Karpas-422 (cell line): ENCODE data around the gene ASB6. TPM values are rescaled to one million over a fixed set of nuclear protein-coding genes. Genes with fewer than 3 reads are reported as not detected.
"Not testable (repeated sequence)": the region's sequence is repeated elsewhere in the genome, so short reads cannot be mapped to it uniquely, and the experiment has no call there.

Source experiments
- DNase-seq: peaks from one replicate; pipeline ENCODE4 v3.0.0-alpha.2; 2015
- H2AFZ ChIP-seq: fragments of 200-600 bp; sonication (generic); 2 replicates; pipeline ENCODE4 v1.6.1; 2014; ENCODE audit warnings: antibody characterized with exemption, low read length, mixed read lengths
- H3K27ac ChIP-seq: fragments of 200-600 bp; sonication (generic); 2 replicates; pipeline ENCODE4 v1.5.1; 2014; ENCODE audit warnings: mild to moderate bottlenecking, low read length, moderate library complexity
- H3K27me3 ChIP-seq: fragments of 200-600 bp; sonication (generic); 2 replicates; pipeline ENCODE4 v1.6.1; 2014; ENCODE audit warnings: low read length, mixed read lengths
- H3K36me3 ChIP-seq: fragments of 200-600 bp; sonication (generic); 2 replicates; pipeline ENCODE4 v1.6.1; 2014; ENCODE audit warnings: low read length, mixed read lengths; ENCODE audit not compliant: insufficient read depth
- H3K4me1 ChIP-seq: fragments of 200-600 bp; sonication (generic); 2 replicates; pipeline ENCODE4 v1.6.1; 2014; ENCODE audit warnings: mild to moderate bottlenecking, low read length, mixed read lengths
- H3K4me2 ChIP-seq: fragments of 200-600 bp; sonication (generic); 2 replicates; pipeline ENCODE4 v1.6.1; 2014; ENCODE audit warnings: low read length, low read depth, mild to moderate bottlenecking; ENCODE audit not compliant: poor library complexity, severe bottlenecking
- H3K4me3 ChIP-seq: fragments of 200-600 bp; sonication (generic); 2 replicates; pipeline ENCODE4 v1.5.1; 2014; ENCODE audit warnings: mild to moderate bottlenecking, antibody characterized with exemption, low read length, mixed read lengths
- H3K79me2 ChIP-seq: fragments of 200-600 bp; sonication (generic); 2 replicates; pipeline ENCODE4 v1.6.1; 2014; ENCODE audit warnings: mild to moderate bottlenecking, low read length, mixed read lengths
- H3K9ac ChIP-seq: fragments of 200-600 bp; sonication (generic); 2 replicates; pipeline ENCODE4 v1.6.0; 2014; ENCODE audit warnings: low read length
- H3K9me2 ChIP-seq: fragments of 200-600 bp; sonication (generic), shearing (Covaris generic); replicated peaks from 2 replicates; pipeline ENCODE4 v1.6.0; 2014; ENCODE audit warnings: mild to moderate bottlenecking, low read length, moderate library complexity; ENCODE audit not compliant: insufficient read depth
- H3K9me3 ChIP-seq: fragments of 300-700, 200-600 bp; sonication (generic); 2 replicates; pipeline ENCODE4 v1.6.1; 2014; ENCODE audit warnings: low read length, mixed read lengths
- H4K20me1 ChIP-seq: fragments of 200-600 bp; sonication (generic); 2 replicates; pipeline ENCODE4 v1.6.1; 2014; ENCODE audit warnings: mild to moderate bottlenecking, antibody characterized with exemption, low read length, low read depth; ENCODE audit not compliant: insufficient read depth
- total RNA-seq: library from RNA; depleted of rRNA; stranded (reverse); fragments of >200 nt; shearing (Covaris generic); gene quantifications from 2 replicates; pipeline ENCODE4 v1.2.3, GENCODE V29; 2014; ENCODE audit warnings: low replicate concordance

The ASB6 gene
- total RNA-seq, 1 experiment from 2014 or later = 10.6 TPM

DNA sequence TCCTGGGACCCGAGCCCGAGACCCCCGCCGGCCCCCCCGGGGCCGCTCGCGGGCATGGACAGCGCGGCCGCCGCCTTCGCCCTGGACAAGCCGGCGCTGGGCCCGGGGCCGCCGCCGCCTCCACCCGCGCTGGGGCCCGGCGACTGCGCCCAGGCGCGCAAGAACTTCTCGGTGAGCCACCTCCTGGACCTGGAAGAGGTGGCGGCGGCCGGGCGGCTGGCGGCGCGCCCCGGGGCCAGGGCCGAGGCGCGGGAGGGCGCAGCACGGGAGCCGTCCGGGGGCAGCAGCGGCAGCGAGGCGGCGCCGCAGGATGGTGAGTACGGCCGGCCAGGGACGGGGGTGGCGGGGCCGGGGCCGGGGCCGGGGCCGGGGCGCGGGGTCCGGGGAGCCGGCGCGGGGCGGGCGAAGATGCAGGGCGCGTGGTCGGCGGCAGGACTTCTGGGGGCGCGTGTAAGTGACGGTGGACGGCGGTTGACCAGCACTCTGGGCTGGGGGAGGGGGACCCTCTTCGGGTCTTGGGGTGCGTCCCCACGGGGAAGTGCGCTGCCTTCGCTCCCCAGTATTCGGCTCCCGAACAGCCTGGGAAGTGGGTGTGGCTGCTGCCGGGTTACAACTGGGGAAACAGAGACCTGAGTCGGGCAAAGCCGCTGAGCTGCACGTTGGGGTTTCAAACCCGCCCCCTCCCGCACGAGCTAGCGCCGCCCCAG, 24.0 kb upstream of the ASB6 start:
- no peaks in the 10 kb centered on the region for H4K20me1 ChIP-seq
- H3K79me2 ChIP-seq = no peaks in the 10 kb centered on the region
- H3K4me2 ChIP-seq = no peak overlapping the region
- no peaks in the 10 kb centered on the region for H3K9me2 ChIP-seq
- no peaks in the 10 kb centered on the region for H3K9me3 ChIP-seq
- H3K27ac ChIP-seq = no peak overlapping the region
- H3K4me3 ChIP-seq = no peak overlapping the region
- no peak for DNase-seq
- H3K36me3 ChIP-seq = no peaks in the 10 kb centered on the region
- H3K9ac ChIP-seq = no peak overlapping the region
- no peaks in the 10 kb centered on the region for H3K27me3 ChIP-seq
- H3K4me1 ChIP-seq = no peaks in the 10 kb centered on the region
- no peak overlapping the region for H2AFZ ChIP-seq

DNA sequence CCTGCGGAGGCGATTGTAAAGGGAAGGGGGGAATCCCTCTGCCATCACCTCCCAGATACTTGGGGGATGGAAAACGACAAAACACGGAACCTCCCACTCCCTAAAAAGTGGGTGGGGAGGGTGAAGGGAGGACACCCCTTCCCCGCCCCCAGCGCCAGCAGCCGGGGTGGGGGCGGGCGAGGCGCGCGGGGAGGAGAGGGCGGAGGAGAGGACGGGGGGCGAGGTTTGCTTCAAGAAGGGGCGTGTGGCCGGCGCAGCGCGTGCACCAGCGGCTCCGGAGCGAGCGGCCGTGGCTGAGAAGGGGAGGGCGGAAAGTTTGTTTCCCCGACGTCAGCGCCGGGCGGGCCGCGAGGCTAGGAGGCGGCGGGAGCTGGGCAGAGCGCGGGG, 23.4 kb upstream of the ASB6 start, which contains the start of gene PRRX2:
Gene PRRX2, plus strand, starts transcription at position 259 of the 387 bp plus-strand sequence. CDS start 221 bp downstream, outside the sequence.
- Histone ChIP-seq H3K9ac (no peak within 1 kb of the TSS), H2AFZ (no peak within 1 kb of the TSS), H3K4me3 (no peak within 1 kb of the TSS), H3K27me3 (no peaks in the 10 kb centered on the region), H3K9me3 (no peaks in the 10 kb centered on the region), H3K79me2 (no peaks in the 10 kb centered on the region), H3K27ac (no peak within 1 kb of the TSS), H4K20me1 (no peaks in the 10 kb centered on the region), H3K36me3 (no peaks in the 10 kb centered on the region), H3K4me2 (no peak within 1 kb of the TSS), H3K9me2 (no peaks in the 10 kb centered on the region), H3K4me1 (no peaks in the 10 kb centered on the region)
- no peak for DNase-seq

DNA sequence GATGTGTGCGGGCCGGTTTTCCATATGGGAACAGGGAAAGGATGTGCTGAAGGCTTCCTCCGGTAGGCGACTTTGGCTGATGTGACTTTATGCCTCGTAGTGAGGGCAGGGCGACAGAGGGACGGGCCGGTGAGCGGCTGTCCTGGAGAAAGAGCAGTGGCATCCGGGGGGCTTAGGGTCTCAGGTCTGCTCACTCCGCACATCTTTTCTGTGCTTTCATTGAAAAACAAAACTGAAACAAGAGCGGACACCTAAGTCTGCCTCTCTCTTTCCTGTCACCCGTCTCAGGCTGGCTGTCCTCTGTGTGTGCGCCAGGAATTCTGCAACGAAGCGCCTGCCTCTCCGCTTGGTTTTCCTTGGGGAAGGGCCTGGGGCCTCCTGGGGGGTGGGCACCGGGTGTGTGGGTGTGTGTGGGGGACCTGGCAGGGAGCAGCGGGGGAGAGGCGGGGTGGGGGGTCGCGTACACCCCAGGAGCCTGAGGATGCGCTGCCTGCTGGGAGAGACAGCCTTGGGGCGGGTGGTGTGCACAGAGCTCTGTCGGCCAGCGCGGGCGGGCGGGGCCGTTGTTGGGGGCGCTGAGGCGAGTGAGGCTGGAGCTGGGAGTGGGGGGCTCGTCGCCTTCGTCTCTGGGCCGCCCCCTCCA, 22.9 kb upstream of the ASB6 start:
- Histone ChIP-seq H3K27ac (no peak overlapping the region), H3K4me1 (no peaks in the 10 kb centered on the region), H3K4me2 (no peak overlapping the region), H3K27me3 (no peaks in the 10 kb centered on the region), H3K9me3 (no peaks in the 10 kb centered on the region), H4K20me1 (no peaks in the 10 kb centered on the region), H2AFZ (no peak overlapping the region), H3K9me2 (no peaks in the 10 kb centered on the region), H3K36me3 (no peaks in the 10 kb centered on the region), H3K79me2 (no peaks in the 10 kb centered on the region), H3K4me3 (no peak overlapping the region), H3K9ac (no peak overlapping the region)
- DNase-seq = no peak

DNA sequence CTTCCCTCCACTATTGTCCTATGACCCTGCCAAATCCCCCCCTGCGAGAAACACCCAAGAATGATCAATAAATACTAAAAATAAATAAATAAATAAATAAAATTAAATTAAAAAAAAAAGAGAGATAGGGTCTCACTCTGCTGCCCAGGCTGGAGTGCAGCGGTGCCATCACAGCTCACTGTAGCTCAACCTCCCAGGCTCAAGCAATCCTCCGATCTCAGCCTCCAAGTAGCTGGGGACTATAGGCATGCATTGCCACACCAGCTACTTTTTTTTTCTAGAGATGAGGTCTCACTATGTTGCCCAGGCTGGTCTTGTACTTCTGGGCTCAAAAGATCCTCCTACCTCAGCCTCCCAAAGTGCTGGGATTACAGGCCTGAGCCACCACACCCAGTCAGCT, 20.3 kb upstream of the ASB6 start:
- not testable (repeated sequence) for H3K79me2 ChIP-seq, H4K20me1 ChIP-seq, H3K4me1 ChIP-seq, DNase-seq, H3K27me3 ChIP-seq, H3K9ac ChIP-seq, H3K27ac ChIP-seq, H2AFZ ChIP-seq, H3K36me3 ChIP-seq, H3K9me3 ChIP-seq, H3K4me3 ChIP-seq, H3K4me2 ChIP-seq, H3K9me2 ChIP-seq

DNA sequence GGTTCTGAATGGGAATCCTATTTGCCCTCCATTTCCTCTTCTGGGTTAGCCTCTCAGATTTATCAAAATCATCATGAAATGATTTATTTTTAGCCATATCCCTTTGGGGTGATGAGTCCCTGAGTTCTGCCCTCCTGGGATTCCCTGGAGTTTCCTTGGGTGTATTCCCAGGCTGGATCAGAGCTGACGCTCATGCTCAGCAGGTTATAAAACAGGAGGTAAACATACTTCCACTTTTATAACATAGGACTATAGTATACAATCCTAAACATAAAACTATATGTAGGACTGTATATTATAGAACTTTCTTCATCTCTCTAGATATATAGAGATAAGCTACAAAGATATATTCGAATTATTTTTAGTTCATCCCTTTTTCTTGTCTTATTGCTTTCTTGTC, 19.1 kb upstream of the ASB6 start:
- Histone ChIP-seq H2AFZ (no peak overlapping the region), H3K36me3 (no peaks in the 10 kb centered on the region), H3K79me2 (no peaks in the 10 kb centered on the region), H3K9ac (no peak overlapping the region), H3K9me2 (no peaks in the 10 kb centered on the region), H3K4me3 (no peak overlapping the region), H3K4me2 (no peak overlapping the region), H3K9me3 (no peaks in the 10 kb centered on the region), H4K20me1 (no peaks in the 10 kb centered on the region), H3K27me3 (no peaks in the 10 kb centered on the region), H3K27ac (no peak overlapping the region), H3K4me1 (no peaks in the 10 kb centered on the region)
- DNase-seq = no peak

DNA sequence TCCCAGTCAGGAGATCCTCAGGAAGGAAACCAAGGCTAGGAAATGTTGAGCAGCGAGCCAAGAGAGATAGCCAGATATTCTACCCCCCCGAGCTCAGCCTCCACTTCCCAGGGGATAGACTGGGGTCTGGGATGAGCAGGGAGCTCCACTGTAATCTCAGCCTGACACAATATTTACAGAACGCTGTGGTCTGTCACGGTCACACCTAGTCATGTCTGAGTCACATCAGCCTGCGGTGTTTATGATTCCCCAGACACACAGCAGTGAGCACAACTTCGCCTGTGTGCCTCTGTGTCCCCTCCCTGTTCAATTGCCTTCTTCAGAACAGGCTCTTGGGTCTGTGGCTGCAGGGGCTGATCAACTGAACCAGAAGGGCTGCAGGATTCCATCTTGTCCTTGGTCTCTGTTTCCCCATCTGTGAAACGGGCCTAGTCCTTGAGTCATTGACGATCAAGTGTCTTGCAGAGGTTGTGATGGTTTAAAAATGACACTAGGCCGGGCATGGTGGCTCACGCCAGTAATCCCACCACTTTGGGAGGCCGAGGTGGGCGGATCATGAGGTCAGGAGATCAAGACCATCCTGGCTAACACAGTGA, 14.9 kb upstream of the ASB6 start:
- Histone ChIP-seq H3K4me2 (no peak overlapping the region), H4K20me1 (no peaks in the 10 kb centered on the region), H3K4me1 (no peaks in the 10 kb centered on the region), H3K36me3 (no peaks in the 10 kb centered on the region), H3K27me3 (no peaks in the 10 kb centered on the region), H3K79me2 (no peaks in the 10 kb centered on the region), H2AFZ (no peak overlapping the region), H3K9me2 (no peaks in the 10 kb centered on the region), H3K9ac (no peak overlapping the region), H3K27ac (no peak overlapping the region), H3K9me3 (no peaks in the 10 kb centered on the region), H3K4me3 (no peak overlapping the region)
- no peak for DNase-seq

DNA sequence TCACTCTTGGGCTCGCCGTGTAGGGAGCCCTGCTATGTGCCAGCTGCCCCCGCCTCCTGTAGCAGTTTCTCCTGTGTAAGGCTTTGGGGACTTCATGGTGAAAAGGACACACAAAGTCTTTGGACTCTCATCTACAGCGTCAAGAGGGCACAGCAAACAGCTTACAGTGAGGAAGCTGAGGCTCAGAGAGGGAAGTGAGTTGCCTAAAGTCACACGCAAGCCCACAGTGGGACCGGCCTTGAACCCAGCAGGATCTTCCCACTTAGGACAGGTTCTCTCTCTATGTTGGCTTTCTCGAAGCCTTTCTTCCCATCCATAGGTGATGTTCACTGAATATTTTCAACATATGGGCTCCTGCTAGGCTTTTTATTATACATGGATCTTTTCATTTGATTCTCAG, 13.7 kb upstream of the ASB6 start:
- Histone ChIP-seq H3K36me3 (no peaks in the 10 kb centered on the region), H4K20me1 (no peaks in the 10 kb centered on the region), H3K9ac (no peak overlapping the region), H3K27me3 (no peaks in the 10 kb centered on the region), H2AFZ (no peak overlapping the region), H3K4me1 (no peaks in the 10 kb centered on the region), H3K27ac (no peak overlapping the region), H3K9me3 (no peaks in the 10 kb centered on the region), H3K4me3 (no peak overlapping the region), H3K4me2 (no peak overlapping the region), H3K9me2 (no peaks in the 10 kb centered on the region), H3K79me2 (no peaks in the 10 kb centered on the region)
- DNase-seq = no peak

DNA sequence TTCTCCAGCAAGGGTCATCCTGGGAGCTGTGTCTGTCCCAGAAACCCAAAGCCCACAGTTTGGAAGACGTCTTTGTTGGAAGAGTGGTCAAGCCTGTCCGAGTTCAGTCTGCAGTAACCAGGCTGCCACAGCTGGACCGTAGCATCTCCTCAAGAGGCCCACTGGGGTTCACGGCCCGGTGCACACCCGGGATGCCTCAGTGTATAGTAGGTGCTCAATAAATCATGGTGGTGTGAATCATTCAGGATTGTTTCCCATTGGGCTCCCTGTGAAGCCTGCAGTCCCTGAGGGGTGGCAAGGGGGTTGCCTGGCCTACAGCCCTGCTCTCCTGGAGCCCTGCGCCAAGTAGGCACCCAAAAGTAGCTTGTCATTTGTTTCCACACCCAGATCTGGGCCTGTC, 13.2 kb upstream of the ASB6 start:
- H3K4me2 ChIP-seq = no peak overlapping the region
- H3K36me3 ChIP-seq = no peaks in the 10 kb centered on the region
- H3K4me1 ChIP-seq = no peaks in the 10 kb centered on the region
- no peaks in the 10 kb centered on the region for H3K9me2 ChIP-seq
- no peaks in the 10 kb centered on the region for H3K79me2 ChIP-seq
- H3K9me3 ChIP-seq = no peaks in the 10 kb centered on the region
- DNase-seq = no peak
- no peaks in the 10 kb centered on the region for H3K27me3 ChIP-seq
- no peak overlapping the region for H2AFZ ChIP-seq
- H4K20me1 ChIP-seq = no peaks in the 10 kb centered on the region
- H3K27ac ChIP-seq = no peak overlapping the region
- H3K4me3 ChIP-seq = no peak overlapping the region
- H3K9ac ChIP-seq = no peak overlapping the region
